Heart left ventricle (tissue), 16 donors: ENCODE results near the gene FAM184A. TPM values are rescaled to one million over a fixed set of nuclear protein-coding genes. Genes with fewer than 3 reads are reported as not detected.

ENCODE experiments used
- ATAC-seq, 4 donors: fragments of 200-7000 bp; cut with Tn5 transposase; one replicate each; pipeline ENCODE4 v1.9.1; 2020 to 2022; ENCODE audit warnings: moderate library complexity in 4 of 4, mild to moderate bottlenecking in 3 of 4, moderate number of reproducible peaks in 1 of 4
- DNase-seq, 5 donors: peaks; one replicate each; pipeline ENCODE4 v3.0.0-alpha.2; 2020
- H3K27ac ChIP-seq, 12 donors: fragments of 200-600 bp; sonication (generic) in 4 of 12; one replicate each; pipeline versions ENCODE4 v1.5.0 to v1.8.0; 2016 to 2022; ENCODE audit warnings: mild to moderate bottlenecking in 2 of 12
- H3K27me3 ChIP-seq, 9 donors: fragments of 200-600 bp; sonication (generic) in 2 of 9; one replicate each; pipeline versions ENCODE4 v1.5.1 to v1.8.0; 2016 to 2022; ENCODE audit warnings: mild to moderate bottlenecking in 3 of 9
- H3K36me3 ChIP-seq, 9 donors: fragments of 200-600 bp; sonication (generic) in 2 of 9; one replicate each; pipeline versions ENCODE4 v1.5.0 to v1.8.0; 2018 to 2022; ENCODE audit warnings: mild to moderate bottlenecking in 2 of 9
- H3K4me1 ChIP-seq, 12 donors: fragments of 200-600 bp; sonication (generic) in 4 of 12; one replicate each; pipeline versions ENCODE4 v1.5.0 to v1.8.0; 2016 to 2022; ENCODE audit warnings: mild to moderate bottlenecking in 3 of 12
- H3K4me3 ChIP-seq, 12 donors: fragments of 200-600 bp; sonication (generic) in 4 of 12; one replicate each; pipeline versions ENCODE4 v1.5.0 to v1.8.0; 2017 to 2022; ENCODE audit warnings: mild to moderate bottlenecking in 9 of 12, moderate library complexity in 4 of 12
- H3K9me3 ChIP-seq, 12 donors: fragments of 200-600 bp; sonication (generic) in 4 of 12; one replicate each; pipeline versions ENCODE4 v1.5.0 to v1.8.0; 2016 to 2022; ENCODE audit warnings: mild to moderate bottlenecking in 1 of 12
- CTCF ChIP-seq, 12 donors: fragments of 200-600 bp; sonication (generic) in 4 of 12; IDR thresholded peaks; one replicate each; pipeline versions ENCODE4 v1.5.0 to v1.8.0; 2018 to 2022; ENCODE audit warnings: antibody characterized with exemption in 12 of 12, mild to moderate bottlenecking in 5 of 12
- POLR2A ChIP-seq, 2 donors: fragments of 450-650 bp; IDR thresholded peaks; one replicate each; pipeline ENCODE4 v1.6.1; 2017; ENCODE audit warnings: antibody characterized with exemption in 2 of 2, mild to moderate bottlenecking in 2 of 2, moderate library complexity in 2 of 2
- WGBS, 4 donors: extraction: QIAGEN DNeasy Blood & Tissue Kit in 2 of 4; methylation state at CpG; one replicate each; pipeline versions ENCODE4 v1.1.5 to v1.1.7; 2013 to 2018; 5-methylcytosine and 5-hydroxymethylcytosine counted together
- intact Hi-C, 10 donors: fragments of 100-400 bp; cut with DNase I; formaldehyde crosslinking; loops; one replicate each; pipeline versions ENCODE4 v1.11.1 to v1.14.2; 2022
- polyA plus RNA-seq, 2 donors: library from polyadenylated mRNA; stranded (reverse); fragments of 200-250 nt; gene quantifications; one replicate each; pipeline ENCODE4 v1.2.3, GENCODE V29; 2013
- total RNA-seq, 9 donors: library from RNA; depleted of rRNA in 2 of 9; stranded (reverse); fragments of >200 nt in 2 of 9; fragmentation: NEBNext Ultra II Directional in 3 of 9; extraction: Animal tissue kit (Norgen Biotek cat#: 25700) in 3 of 9; gene quantifications; one replicate each; pipeline versions ENCODE4 v1.1.0 to v1.2.4, GENCODE V29; 2016 to 2023
- donor health status: ischemic (EF 13 %, LVEDD 7.1; RV severe dilation, severe dysfunction).
- donor health status: healthy with polysubstance abuse.
- donor health status: DM: no; HTN: yes; CAD: no.
- donor health status: DM: no; HTN: no; CAD: no.
- donor health status: ischemic (EF 25% LVEDD 6.9; RV normal size, moderate dysfunction).
- donor health status: ischemic (EF 25% LVEDD 5.7; RV mildly dilated, moderate dysfunction).
- donor health status: healthy.
- donor health status: DM: yes; HTN: yes; CAD: no.
- donor health status: ischemic (EF 35%, LVEDD 5.7; RV mildly dilated, moderate dysfunction).
- donor health status: nonischemic (EF 11% LVEDD 7.7; RV severe dilation, severe dysfunction).
- donor health status: DM: yes; HTN: yes; CAD: no.
- donor health status: PGD.
- donor health status: ischemic (EF 29% LVEDD 5.4; RV normal size, mild dysfunction).
- donor health status: nonischemic (EF 23%, LVEDD 6.1; RV moderate dilation, normal function).

The FAM184A gene
- total and polyA plus RNA-seq, 11 donors: 0.16 to 1.1 (median 0.45) TPM

- Histone ChIP-seq H3K27me3 (no peaks in the 10 kb centered on the region), H3K9me3 (no peaks in the 10 kb centered on the region), H3K4me1 (no peaks in the 10 kb centered on the region), H3K4me3 (no peak overlapping the region), H3K36me3 (peaks cover 0 to 5% (median 0%) of the 10 kb centered on the region in 9 donors), H3K27ac (no peak overlapping the region)
- ATAC-seq (no peak), DNase-seq (no peak)
- TF ChIP-seq POLR2A (IDR thresholded peaks at IDR 0.05) (no peak), CTCF (IDR thresholded peaks at IDR 0.05) (no peak)
- intact Hi-C loops: loop anchor here in 1 of 10 donors (5.0 kb wide), 1 partner anchor 123 kb away; no protein-coding TSS in a partner anchor
- WGBS, 4 donors: 74 to 80% (median 76%) methylated on average over 1 of the region's 1 CpG
Observed at GRCh38 chr6:118974790-118975189, 103.7 kb downstream of the FAM184A start.

DNA sequence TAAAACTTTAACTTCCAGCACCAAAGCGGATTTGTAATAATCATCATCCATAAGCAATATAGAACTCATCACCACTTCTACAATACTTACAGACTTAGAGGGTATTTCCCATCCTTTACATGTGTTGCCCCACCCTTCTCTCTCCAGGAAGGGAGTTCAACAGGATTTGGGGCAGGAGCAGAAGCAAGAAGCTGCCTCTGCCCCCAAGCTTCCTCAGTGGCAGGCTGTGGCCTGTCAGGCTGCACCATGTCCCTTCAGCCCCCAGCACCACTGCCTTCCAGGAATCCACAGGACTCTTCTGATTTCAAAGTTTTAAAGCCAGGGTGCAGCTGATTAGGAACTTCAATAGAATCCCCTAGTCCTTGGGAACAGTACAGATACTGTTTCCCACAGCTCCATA lies 106.8 kb downstream of the FAM184A start:
- no peaks in the 10 kb centered on the region for H3K9me3 ChIP-seq
- no peaks in the 10 kb centered on the region for H3K36me3 ChIP-seq
- DNase-seq: no peak
- intact Hi-C loops: no loop called here
- no peak overlapping the region for H3K27ac ChIP-seq
- WGBS, 4 donors: 89 to 100% (median 97%) methylated on average over 1 of the region's 1 CpG
- no peak overlapping the region for H3K4me3 ChIP-seq
- no peak for ATAC-seq
- H3K4me1 ChIP-seq: no peaks in the 10 kb centered on the region
- no peak for TF ChIP-seq POLR2A (IDR thresholded peaks at IDR 0.05)
- no peak for TF ChIP-seq CTCF (IDR thresholded peaks at IDR 0.05)
- H3K27me3 ChIP-seq: no peaks in the 10 kb centered on the region

GRCh38 chr6:118970866-118971265 lies 107.6 kb downstream of the FAM184A start:
- no peaks in the 10 kb centered on the region for H3K36me3 ChIP-seq
- intact Hi-C loops: no loop called here
- no peaks in the 10 kb centered on the region for H3K4me1 ChIP-seq
- no peak for ATAC-seq
- H3K4me3 ChIP-seq: no peak overlapping the region
- no peaks in the 10 kb centered on the region for H3K9me3 ChIP-seq
- no peak for TF ChIP-seq POLR2A (IDR thresholded peaks at IDR 0.05)
- no peak for TF ChIP-seq CTCF (IDR thresholded peaks at IDR 0.05)
- H3K27me3 ChIP-seq: no peaks in the 10 kb centered on the region
- DNase-seq: no peak
- 96 to 99% (median 97%) methylated on average over 3 of the region's 3 CpGs for WGBS, 4 donors
- H3K27ac ChIP-seq: no peak overlapping the region

DNA sequence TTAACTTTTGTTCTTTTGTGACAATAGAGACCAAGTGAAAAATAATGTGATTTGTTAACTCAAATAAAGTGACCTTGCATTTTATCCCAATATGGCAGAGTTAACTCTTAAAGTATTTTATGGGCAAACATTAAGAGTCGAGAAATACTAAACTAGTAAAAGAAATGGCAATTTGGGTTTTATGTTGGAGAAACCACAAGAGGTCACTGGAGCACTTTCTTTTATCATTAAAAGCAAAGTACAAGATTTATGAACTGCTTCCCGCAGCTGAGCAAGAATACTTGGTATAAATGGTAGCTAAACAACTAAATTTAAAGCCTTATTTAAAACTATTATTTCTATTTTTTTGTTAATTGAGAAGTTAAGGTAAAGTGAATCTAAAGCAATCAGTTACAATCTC lies 110.0 kb downstream of the FAM184A start:
- DNase-seq (no peak), ATAC-seq (no peak)
- no peak overlapping the region for H3K27ac ChIP-seq
- H3K4me3 ChIP-seq: no peak overlapping the region
- intact Hi-C loops: loop anchor here in 6 of 10 donors (1.0 to 5.0 kb wide), 3 partner anchors 142 to 144 kb away; no protein-coding TSS in a partner anchor
- no peaks in the 10 kb centered on the region for H3K27me3 ChIP-seq
- no peaks in the 10 kb centered on the region for H3K9me3 ChIP-seq
- H3K36me3 ChIP-seq: no peaks in the 10 kb centered on the region
- WGBS, 4 donors: 25 to 39% (median 33%) methylated on average over 2 of the region's 2 CpGs
- H3K4me1 ChIP-seq: no peaks in the 10 kb centered on the region
- TF ChIP-seq CTCF (IDR thresholded peaks at IDR 0.05): peak; percentile 24 to 65 (median 46)
- no peak for TF ChIP-seq POLR2A (IDR thresholded peaks at IDR 0.05)
